Omental fat pad (tissue), 4 donors: ENCODE data around the gene UMODL1. TPM values are rescaled to one million over a fixed set of nuclear protein-coding genes. Genes with fewer than 3 reads are reported as not detected.
"Not testable (repeated sequence)": the region's sequence is repeated elsewhere in the genome, so short reads cannot be mapped to it uniquely, and the experiment has no call there.

Experiments
- ATAC-seq: fragments of 150-250 bp; one replicate; pipeline ENCODE4 v1.9.1; 2016; ENCODE audit warnings: mild to moderate bottlenecking, moderate library complexity; ENCODE audit not compliant: low FRiP score
- DNase-seq: peaks from one replicate; pipeline ENCODE4 v3.0.0-alpha.2; 2019; ENCODE audit warnings: low spot score
- total RNA-seq, 4 donors: library from RNA; depleted of rRNA; stranded (reverse); fragments of >200 nt; gene quantifications; one replicate each; pipeline ENCODE4 v1.1.0, GENCODE V29; 2016
- TF ChIP-seq, protein P1 (sequence below), 3 donors: fragments of 450-650 bp; IDR thresholded peaks; one replicate each; pipeline ENCODE4 v1.5.1; 2016 to 2017; ENCODE audit warnings: antibody characterized with exemption in 3 of 3, mild to moderate bottlenecking in 3 of 3, moderate library complexity in 2 of 3

UMODL1 gene
- total RNA-seq, 4 donors from 2014 or later: not detected

DNA sequence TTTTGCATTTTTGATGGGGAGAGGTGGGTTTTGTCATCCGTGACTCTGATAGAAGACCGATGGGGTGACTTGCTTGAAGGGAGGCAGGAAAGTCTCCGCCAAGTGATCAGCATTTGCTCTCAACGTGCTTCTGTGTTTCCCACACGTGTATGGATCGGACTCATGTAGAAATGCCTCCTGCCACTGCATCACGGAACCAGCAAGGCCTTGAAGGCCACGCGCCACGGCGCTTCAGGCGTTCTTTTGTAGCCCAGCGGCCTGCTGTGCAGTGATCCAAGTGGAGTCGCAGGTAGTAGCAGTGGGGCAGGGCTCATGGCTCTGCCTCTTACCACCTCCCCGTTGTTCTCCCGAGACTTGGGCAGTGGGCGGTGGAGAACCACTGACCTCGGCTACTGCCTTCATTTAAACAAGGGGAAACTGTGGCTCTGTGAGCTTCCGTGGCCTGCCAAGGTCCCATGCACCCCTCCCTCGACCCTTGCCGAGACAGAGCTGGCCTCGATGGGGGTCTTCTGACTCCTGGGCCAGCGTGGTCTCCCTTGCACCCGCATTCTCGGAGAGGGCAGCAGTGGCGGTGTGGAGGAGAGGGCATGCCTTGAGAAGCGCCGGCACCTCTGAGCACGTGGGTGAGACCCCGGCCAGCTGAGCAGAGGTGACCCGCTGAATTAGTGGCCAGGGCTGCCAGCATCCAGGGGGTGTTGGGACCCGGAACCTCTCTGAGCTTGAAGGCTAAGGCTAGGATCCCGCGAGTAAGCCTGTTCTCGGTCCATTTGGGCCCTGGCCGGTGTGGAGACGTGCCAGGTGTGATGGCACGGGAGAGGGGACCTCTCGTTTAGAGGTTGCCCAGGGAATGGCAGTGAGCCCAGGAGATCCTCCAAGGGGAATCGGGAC is 101.7 kb downstream of the UMODL1 start:
- no peak for ATAC-seq
- TF ChIP-seq, protein P1, sequence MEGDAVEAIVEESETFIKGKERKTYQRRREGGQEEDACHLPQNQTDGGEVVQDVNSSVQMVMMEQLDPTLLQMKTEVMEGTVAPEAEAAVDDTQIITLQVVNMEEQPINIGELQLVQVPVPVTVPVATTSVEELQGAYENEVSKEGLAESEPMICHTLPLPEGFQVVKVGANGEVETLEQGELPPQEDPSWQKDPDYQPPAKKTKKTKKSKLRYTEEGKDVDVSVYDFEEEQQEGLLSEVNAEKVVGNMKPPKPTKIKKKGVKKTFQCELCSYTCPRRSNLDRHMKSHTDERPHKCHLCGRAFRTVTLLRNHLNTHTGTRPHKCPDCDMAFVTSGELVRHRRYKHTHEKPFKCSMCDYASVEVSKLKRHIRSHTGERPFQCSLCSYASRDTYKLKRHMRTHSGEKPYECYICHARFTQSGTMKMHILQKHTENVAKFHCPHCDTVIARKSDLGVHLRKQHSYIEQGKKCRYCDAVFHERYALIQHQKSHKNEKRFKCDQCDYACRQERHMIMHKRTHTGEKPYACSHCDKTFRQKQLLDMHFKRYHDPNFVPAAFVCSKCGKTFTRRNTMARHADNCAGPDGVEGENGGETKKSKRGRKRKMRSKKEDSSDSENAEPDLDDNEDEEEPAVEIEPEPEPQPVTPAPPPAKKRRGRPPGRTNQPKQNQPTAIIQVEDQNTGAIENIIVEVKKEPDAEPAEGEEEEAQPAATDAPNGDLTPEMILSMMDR (IDR thresholded peaks at IDR 0.05): no peak
- no peak for DNase-seq

DNA sequence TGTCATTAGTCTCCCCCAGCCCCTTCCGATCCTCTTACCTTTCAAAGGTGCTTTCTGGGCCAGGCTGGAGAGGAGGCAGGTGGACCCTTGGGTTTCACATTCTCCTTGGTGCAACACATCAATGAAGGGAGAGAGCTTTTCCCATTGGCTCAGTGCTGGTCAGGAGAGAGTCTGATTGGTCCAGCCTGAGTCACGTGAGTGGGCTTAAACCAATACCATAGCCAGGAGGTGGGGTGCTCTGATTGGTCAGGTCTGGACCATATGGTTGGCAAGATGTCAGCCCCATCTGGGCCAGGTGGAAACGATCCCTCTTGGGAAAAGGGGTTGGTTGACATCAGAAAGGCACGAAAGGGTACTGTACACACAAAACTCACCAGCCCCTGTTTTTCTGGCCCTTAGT is 103.1 kb downstream of the UMODL1 start:
- TF ChIP-seq, protein P1 (IDR thresholded peaks at IDR 0.05): no peak
- DNase-seq (no peak), ATAC-seq (no peak)

GRCh38 chr21:42175110-42175710 is 104.1 kb downstream of the UMODL1 start:
- TF ChIP-seq, protein P1 (IDR thresholded peaks at IDR 0.05): no peak
- ATAC-seq: no peak
- no peak for DNase-seq

DNA sequence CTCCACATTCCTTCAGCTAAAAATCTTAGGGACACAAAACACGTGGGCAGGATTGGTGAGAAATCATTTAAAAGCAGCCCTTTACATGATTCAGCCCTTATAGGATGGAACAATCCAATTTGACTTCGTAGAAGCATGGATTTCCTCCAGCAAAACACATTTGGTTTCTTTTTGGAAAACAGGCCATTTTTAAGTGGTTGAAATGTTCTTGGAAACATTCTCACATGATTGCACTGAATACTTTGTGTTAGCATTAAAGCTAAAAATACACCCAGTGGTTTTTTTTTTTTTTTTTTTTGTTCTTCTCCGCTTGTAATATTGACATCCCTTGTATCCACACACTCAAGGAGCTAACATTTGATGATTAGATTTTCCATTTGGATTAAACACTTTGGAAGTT is 105.7 kb downstream of the UMODL1 start:
- DNase-seq: no peak
- no peak for ATAC-seq

DNA sequence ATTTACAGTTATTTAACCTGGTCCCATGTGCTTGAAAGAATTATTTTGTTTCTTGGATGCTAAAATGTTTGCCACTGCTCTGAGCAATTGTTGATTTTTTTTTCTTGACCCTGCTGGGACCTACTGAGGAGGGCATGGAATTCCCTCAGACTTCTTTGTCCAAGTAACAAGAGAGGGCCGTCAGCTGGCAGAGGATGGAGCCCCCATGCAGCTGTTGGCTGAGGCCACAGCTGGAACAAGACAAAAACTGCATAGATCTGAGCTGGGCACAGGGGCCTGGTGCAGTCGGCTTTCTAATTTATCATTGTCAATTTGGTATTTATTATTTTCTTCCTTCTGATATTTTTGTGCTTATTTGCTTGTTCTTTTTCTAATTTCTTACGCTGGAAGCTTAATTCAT is 108.2 kb downstream of the UMODL1 start:
- DNase-seq (no peak), ATAC-seq (no peak)
- TF ChIP-seq, protein P1 (IDR thresholded peaks at IDR 0.05): no peak

More for the DNA sequence above, 105.7 kb downstream of the UMODL1 start:
- TF ChIP-seq, protein P1 (IDR thresholded peaks at IDR 0.05): no peak

DNA sequence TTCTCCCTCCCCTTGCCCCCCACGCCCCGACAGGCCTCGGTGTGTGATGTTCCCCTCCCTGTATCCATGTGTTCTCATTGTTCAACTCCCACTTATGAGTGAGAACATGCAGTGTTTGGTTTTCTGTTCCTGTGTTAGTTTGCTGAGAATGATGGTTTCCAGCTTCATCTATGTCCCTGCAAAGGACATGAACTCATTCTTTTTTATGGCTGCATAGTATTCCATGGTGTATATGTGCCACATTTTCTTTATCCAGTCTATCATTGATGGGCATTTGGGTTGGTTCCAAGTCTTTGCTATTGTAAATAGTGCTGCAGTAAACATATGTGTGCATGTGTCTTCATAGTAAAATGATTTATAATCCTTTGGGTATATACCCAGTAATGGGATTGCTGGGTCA is 108.9 kb downstream of the UMODL1 start:
- ATAC-seq, DNase-seq: not testable (repeated sequence)

GRCh38 chr21:42182713-42183371 is 111.7 kb downstream of the UMODL1 start:
- ATAC-seq (no peak), DNase-seq (no peak)

More at GRCh38 chr21:42182713-42183371, 111.7 kb downstream of the UMODL1 start:
- TF ChIP-seq, protein P1 (IDR thresholded peaks at IDR 0.05): no peak
